ENCODE data around the gene TMEM82.

TMEM82 gene

GRCh38 chr1:15722411-15722810, 19.9 kb upstream of the TMEM82 start:
- DNase-seq, result no peak

DNA sequence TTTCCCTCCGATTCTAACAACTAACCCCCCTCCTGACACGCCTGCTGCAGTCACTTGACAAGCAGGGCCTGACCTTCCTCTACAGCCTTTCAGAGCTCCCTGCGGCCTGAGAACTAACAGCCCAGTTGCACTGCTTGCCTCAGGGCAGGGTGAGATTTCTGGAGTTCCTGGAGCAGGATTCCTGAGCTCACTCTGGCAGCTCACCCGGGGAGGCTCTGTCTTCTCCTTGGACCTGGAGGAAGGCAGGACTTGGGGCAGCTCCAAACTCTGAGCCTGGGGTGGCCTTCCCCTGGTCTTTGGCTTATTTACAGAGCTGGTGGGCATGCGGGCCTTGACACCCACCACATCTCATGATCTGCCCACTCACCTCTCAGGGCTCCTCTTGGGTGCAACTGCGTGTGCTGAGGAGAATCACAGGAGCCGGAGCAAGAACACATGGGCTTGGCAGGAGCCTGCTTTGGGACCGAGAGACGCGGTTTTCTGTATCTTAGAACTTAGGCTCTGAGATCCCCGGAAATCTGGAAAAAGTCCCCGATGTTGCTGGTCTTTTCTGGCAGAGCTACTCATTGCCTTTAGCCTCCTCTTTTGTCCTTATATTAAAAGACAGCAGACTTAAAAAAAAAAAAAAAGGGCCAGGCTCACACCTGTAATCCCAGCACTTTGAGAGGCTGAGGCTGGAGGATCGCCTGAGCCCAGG, 19.3 kb upstream of the TMEM82 start:
- DNase-seq, result no peak

- no peak for DNase-seq
Measured at GRCh38 chr1:15723631-15724246, 18.6 kb upstream of the TMEM82 start.

- no peak for DNase-seq
Measured at GRCh38 chr1:15724949-15725880, 17.1 kb upstream of the TMEM82 start.

DNA sequence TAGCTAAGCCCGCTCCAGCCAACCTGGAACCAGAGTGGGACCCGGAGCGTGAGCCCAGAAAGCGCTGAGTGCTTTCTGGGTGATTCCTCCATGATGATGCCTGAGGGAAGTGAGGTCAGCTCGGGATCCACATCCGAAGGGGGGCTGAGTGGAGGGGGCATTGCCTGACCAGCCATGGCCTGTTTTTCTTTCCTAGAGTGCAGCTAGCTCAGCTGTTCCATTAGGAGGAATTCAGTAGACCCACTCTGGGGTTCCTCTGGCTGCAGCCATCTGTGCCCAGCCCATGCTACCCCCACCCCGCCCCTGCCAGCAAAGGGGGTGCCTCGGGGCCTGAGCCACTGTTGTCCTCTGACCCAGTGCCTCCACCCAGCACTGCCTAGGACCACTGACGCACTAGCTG, 15.8 kb upstream of the TMEM82 start:
- no peak for DNase-seq

- no peak for DNase-seq
Measured at GRCh38 chr1:15727021-15727420, 15.3 kb upstream of the TMEM82 start.

DNA sequence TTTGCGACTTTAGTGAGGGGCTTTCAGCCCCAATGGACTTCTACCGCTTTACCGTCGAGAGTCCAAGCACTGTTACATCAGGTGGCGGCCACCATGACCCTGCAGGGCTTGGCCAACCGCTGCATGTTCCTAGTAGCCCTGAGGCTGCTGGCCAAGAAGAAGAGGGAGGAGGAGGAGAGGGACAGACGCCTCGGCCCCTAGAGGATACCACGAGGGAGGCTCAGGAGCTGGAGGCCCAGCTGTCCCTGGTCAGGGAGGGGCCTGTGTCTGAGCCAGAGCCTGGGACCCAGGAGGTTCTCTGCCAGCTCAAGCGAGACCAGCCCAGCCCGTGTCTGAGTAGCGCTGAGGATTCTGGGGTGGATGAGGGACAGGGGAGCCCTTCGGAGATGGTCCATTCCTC, 14.9 kb upstream of the TMEM82 start:
- DNase-seq, result no peak

GRCh38 chr1:15727866-15728534, 14.3 kb upstream of the TMEM82 start:
- no peak for DNase-seq

- DNase-seq, result no peak
Measured at GRCh38 chr1:15728937-15729657, 13.2 kb upstream of the TMEM82 start.

- DNase-seq, result no peak
Measured at GRCh38 chr1:15730423-15730822, 11.9 kb upstream of the TMEM82 start.

DNA sequence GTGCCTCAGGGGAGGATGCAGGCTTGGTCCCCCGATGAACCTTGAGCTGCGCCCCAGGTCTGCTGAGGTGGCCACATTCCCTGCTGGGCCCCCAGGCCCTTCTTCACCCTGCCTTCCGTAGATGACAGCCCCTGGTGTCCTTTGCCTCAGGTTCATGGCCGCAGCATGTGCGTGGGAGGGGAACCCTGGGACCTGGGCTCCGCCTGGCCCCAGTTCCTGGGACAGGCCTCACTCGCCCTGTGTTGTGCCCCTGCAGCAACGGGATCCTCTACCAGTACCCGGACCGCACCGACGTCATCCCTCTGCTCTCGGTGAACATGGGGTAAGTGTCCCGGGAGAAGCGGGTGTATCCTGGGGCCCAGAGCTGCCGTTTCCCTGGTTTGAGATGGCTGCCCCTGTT, 11.4 kb upstream of the TMEM82 start:
- no peak for DNase-seq

DNA sequence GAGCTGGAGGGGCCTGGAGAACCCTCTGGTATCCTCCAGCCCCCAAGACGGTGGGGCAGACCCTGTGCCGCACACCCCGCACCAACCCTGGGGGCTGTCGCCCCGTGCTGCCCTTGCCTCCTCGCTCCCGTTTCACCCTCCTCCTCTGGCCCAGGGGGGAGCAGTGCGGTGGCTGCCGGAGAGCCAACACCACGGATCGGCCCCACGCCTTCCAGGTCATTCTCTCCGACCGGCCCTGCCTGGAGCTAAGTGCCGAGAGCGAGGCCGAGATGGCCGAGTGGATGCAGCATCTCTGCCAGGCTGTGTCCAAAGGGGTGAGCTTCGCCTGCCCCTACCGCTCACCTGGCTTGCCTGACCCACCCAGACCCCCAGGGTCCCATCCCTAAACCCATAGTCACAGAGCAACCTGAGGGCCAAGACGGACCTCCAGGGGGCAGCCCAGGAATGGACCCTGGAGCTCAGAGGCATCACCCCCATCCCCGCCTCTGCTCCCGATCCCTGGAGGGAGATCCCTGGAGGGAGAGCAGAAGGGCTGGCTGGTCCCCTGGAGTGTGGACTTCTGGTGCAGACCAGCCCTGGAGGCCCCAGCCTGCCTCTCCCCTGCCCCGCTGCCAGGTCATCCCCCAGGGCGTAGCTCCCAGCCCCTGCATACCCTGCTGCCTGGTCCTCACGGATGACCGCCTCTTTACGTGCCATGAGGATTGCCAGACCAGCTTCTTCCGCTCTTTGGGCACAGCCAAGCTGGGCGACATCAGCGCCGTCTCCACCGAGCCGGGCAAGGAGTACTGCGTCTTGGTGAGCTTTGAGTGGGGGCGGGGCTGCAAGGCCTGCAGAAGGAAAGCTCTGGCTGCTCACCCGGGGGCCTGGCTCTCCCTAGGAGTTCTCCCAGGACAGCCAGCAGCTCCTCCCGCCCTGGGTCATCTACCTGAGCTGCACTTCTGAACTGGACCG, 10.3 kb upstream of the TMEM82 start:
- DNase-seq, result no peak

DNA sequence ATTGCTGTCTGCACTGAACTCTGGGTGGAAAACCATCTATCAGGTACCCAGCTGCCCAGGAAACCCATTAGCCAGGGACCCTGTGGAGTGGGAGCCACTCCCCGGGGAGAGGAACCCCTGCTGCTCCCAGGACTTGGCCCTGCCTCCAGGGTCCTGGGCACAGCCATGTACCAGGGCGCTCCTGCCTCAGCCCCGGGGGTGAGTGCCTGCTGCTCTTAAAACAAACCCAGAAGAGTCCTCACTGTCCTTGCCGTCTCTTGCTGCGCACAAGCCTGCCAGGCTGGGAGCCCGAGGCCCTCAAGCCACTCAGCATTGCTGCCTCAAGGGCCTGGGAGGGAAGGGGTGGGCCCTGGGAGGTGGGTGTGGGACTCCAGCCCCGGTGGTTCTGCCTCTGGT, 9.6 kb upstream of the TMEM82 start:
- DNase-seq, result no peak

GRCh38 chr1:15733218-15733725, 9.0 kb upstream of the TMEM82 start:
- DNase-seq, result no peak

GRCh38 chr1:15733726-15734226, 8.5 kb upstream of the TMEM82 start:
- no peak for DNase-seq

DNA sequence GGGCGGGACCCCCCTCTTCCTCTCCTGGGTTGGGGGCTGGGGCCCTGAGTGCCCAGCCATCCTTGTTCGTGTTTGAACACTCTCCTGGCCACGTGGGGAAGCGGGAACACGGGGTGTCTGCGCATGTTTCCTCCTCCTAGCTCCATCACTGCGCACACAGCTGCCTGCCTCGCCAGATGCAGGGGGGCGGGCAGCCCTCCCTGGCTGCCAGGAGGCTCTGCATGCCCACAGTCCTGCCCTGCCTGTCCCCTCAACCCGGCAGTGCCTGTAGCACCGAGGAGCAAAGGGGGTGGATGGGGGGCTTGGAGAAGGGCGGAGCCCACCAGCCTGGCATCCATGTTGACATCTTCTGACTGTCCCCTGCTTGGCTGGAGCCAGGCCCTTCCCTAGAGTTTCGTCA, 8.0 kb upstream of the TMEM82 start:
- DNase-seq, result no peak

GRCh38 chr1:15734901-15735300, 7.4 kb upstream of the TMEM82 start:
- no peak for DNase-seq

- DNase-seq, result no peak
Measured at GRCh38 chr1:15735304-15736037, 6.8 kb upstream of the TMEM82 start.

- no peak for DNase-seq
Measured at GRCh38 chr1:15736038-15736891, 6.0 kb upstream of the TMEM82 start, which contains the start of gene SLC25A34. Gene SLC25A34 (plus strand): TSS chr1:15736258. CDS start chr1:15736486, 228 bp downstream.

Data from NCI-H187 treated with DMSO at 0.1 percent for 48 hours (cell line).